Measurements from ENCODE around the gene ZFYVE28.
A peak's percentile ranks its signal among the peaks of the same experiment; 100 is the strongest.
"Not testable (repeated sequence)": the region's sequence is repeated elsewhere in the genome, so short reads cannot be mapped to it uniquely, and the experiment has no call there.

Gene ZFYVE28

GRCh38 chr4:2248821-2249261, 169.6 kb downstream of the ZFYVE28 start:
- DNase-seq (ENCODE audit: low read depth in 2 of 2): no peak

GRCh38 chr4:2248044-2248780, 170.2 kb downstream of the ZFYVE28 start:
- DNase-seq (ENCODE audit: low read depth in 2 of 2): no peak

GRCh38 chr4:2247128-2248043, 171.1 kb downstream of the ZFYVE28 start:
- DNase-seq (ENCODE audit: low read depth in 2 of 2): no peak

GRCh38 chr4:2246384-2247127, 171.9 kb downstream of the ZFYVE28 start:
- no peak for DNase-seq (ENCODE audit: low read depth in 2 of 2)

GRCh38 chr4:2245787-2246275, 172.6 kb downstream of the ZFYVE28 start:
- no peak for DNase-seq (ENCODE audit: low read depth in 2 of 2)

- no peak for DNase-seq (ENCODE audit: low read depth in 2 of 2)
Measured at GRCh38 chr4:2245057-2245786, 173.2 kb downstream of the ZFYVE28 start.

GRCh38 chr4:2243681-2244380, 174.6 kb downstream of the ZFYVE28 start:
- DNase-seq (ENCODE audit: low read depth in 2 of 2): no peak

GRCh38 chr4:2241410-2242353, 176.8 kb downstream of the ZFYVE28 start, which contains the start of the genes HAUS3 and POLN:
Gene HAUS3, minus strand, starts transcription at chr4:2242121. Its CDS starts 1,175 bp downstream, at chr4:2240946.
Gene POLN, minus strand, starts transcription at chr4:2242121. Its CDS starts 12,890 bp downstream, at chr4:2229231.
- peak; percentile 97 to 99 for DNase-seq (ENCODE audit: low read depth in 2 of 2)

- no peak for DNase-seq (ENCODE audit: low read depth in 2 of 2)
Measured at GRCh38 chr4:2241003-2241402, 177.4 kb downstream of the ZFYVE28 start.

- DNase-seq (ENCODE audit: low read depth in 2 of 2): no peak
Measured at GRCh38 chr4:2236944-2237666, 181.3 kb downstream of the ZFYVE28 start.

- no peak for DNase-seq (ENCODE audit: low read depth in 2 of 2)
Measured at GRCh38 chr4:2231082-2231481, 187.4 kb downstream of the ZFYVE28 start.

- no peak for DNase-seq (ENCODE audit: low read depth in 2 of 2)
Measured at GRCh38 chr4:2226261-2226660, 192.2 kb downstream of the ZFYVE28 start.

GRCh38 chr4:2222838-2223237, 195.6 kb downstream of the ZFYVE28 start:
- no peak for DNase-seq (ENCODE audit: low read depth in 2 of 2)

GRCh38 chr4:2221378-2221777, 197.1 kb downstream of the ZFYVE28 start:
- not testable (repeated sequence) for DNase-seq (ENCODE audit: low read depth in 2 of 2)

GRCh38 chr4:2220016-2220630, 198.3 kb downstream of the ZFYVE28 start:
- DNase-seq (ENCODE audit: low read depth in 2 of 2): peak; percentile 62 to 70

All from stimulated activated CD4-positive, alpha-beta T cell treated with anti-CD3 and anti-CD28 coated beads, Interleukin-4, amount 100 ng/mL, for 48 hours (primary cell).